ENCODE results near the gene TAF10.
A peak's percentile ranks its signal among the peaks of the same experiment; 100 is the strongest.

The TAF10 gene

DNA sequence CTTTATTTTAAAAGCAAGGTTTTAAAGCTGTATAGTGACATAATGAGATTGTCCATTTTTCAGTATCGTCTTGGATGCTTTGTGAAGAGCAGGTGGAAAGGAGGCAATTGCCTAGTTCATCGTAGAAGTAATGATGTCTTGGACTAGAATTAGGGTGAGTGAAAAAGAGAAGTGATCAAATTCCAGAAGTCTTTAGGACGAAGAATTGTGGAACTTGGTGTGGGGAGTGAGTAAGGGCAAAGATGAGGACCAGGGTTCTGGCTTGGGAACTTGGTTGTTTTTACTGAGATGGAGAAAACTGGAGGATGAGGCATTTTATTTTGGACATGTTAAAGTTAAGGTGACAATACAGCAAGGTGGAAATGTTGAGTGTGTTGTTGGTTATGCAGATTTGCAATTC lies 7.2 kb downstream of the TAF10 start:
- Histone ChIP-seq H3K27ac (ENCODE audit: low read depth, low read length, severe bottlenecking) (peak overlapping the region; percentile 87), H3K4me3 (ENCODE audit: extremely low read depth, insufficient read depth, low read length, poor library complexity, severe bottlenecking) (peak overlapping the region; percentile 97), H3K36me3 (ENCODE audit: control insufficient read depth, insufficient read depth, low read length) (peaks cover 66% of the 10 kb centered on the region), H3K4me1 (ENCODE audit: control insufficient read depth, insufficient read depth, low read length, poor library complexity, severe bottlenecking) (peaks cover 40% of the 10 kb centered on the region), H3K9me3 (ENCODE audit: control insufficient read depth, low read length) (no peaks in the 10 kb centered on the region)
- WGBS, 2 experiments (ENCODE audit: insufficient coverage in 2 of 2), result 59 to 63% methylated on average over 3 of the region's 3 CpGs

DNA sequence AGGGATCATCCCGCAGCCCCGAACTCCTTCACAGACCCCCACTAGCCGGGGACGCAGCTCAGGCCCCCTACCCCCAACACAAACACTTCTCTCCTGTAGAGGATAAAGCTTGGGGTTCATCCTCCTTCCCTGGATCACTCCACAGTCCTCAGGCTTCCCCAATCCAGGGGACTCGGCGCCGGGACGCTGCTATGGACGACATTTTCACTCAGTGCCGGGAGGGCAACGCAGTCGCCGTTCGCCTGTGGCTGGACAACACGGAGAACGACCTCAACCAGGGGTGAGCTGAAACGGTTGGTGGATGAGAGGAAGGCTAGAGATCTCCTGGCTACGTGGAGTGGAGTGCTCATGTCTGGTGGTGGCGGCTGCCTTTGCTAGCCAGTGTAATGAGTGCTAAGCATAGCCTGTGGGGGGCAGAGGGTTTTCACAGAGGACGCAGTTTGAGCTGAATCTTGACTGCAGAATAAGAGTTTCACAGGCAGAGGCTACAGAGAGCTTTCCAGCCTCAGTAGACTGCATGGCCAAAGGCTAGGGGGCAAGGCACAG lies 7.9 kb downstream of the TAF10 start:
- Histone ChIP-seq H3K27ac (ENCODE audit: low read depth, low read length, severe bottlenecking) (peak overlapping the region; percentile 87), H3K4me3 (ENCODE audit: extremely low read depth, insufficient read depth, low read length, poor library complexity, severe bottlenecking) (peak overlapping the region; percentile 97), H3K4me1 (ENCODE audit: control insufficient read depth, insufficient read depth, low read length, poor library complexity, severe bottlenecking) (peaks cover 40% of the 10 kb centered on the region), H3K9me3 (ENCODE audit: control insufficient read depth, low read length) (no peaks in the 10 kb centered on the region), H3K36me3 (ENCODE audit: control insufficient read depth, insufficient read depth, low read length) (peaks cover 66% of the 10 kb centered on the region)
- 0% methylated on average over 12 to 19 of the region's 20 CpGs for WGBS, 2 experiments (ENCODE audit: insufficient coverage in 2 of 2)

DNA sequence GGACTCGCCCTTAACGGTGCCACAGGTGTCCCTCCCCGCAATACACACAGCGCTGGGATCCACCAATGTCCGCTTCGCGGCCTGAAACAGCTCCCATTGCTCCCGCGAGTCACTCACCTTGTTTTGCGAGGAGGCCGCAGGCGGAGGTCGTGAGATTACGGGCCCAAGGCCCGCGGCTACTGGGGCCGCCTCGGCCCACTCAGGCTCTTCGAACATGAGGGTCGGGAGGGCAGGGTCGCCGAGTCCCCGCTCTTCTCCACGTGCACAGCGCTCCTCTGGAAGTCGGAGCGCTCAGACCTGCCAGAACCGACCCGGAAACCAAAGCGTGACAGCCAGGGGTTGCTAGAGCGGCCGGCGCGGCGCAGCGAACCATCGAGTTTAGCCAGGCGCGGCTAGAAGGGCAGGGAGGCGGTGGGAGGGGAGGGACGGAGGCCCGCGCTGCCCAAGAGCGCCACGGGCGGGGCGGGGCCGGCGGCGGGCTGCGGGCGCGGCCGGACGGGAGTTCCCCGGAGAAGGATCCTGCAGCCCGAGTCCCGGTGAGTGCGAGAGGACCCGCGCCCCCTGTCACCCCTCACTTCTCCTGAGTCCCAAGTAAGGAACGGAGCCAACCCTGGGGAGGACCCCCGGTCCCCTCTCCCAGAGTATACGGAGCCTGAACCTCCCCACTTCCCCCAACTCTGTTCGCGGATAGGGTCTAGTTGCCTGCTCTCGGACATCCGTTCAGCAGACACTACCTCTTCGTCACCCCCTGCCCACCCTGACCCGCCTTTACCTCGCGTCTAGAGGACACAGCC lies 8.5 kb downstream of the TAF10 start, which contains the start of the genes ILK and RRP8:
Gene ILK, plus strand, starts transcription at position 488 of the 794 bp plus-strand sequence. CDS start 498 bp downstream, outside the sequence.
Gene RRP8, minus strand, starts transcription at position 330 of the 794 bp plus-strand sequence. Its CDS starts 114 bp downstream, at position 216.
- peaks cover 66% of the 10 kb centered on the region for H3K36me3 ChIP-seq (ENCODE audit: control insufficient read depth, insufficient read depth, low read length)
- WGBS, 2 experiments (ENCODE audit: insufficient coverage in 2 of 2), result 0 to 1% methylated on average over 50 to 53 of the region's 72 CpGs
- H3K9me3 ChIP-seq (ENCODE audit: control insufficient read depth, low read length), result no peaks in the 10 kb centered on the region
- peaks cover 33% of the 10 kb centered on the region for H3K4me1 ChIP-seq (ENCODE audit: control insufficient read depth, insufficient read depth, low read length, poor library complexity, severe bottlenecking)
- H3K27ac ChIP-seq (ENCODE audit: low read depth, low read length, severe bottlenecking), result peak within 1 kb of the TSS; percentile 87
- H3K4me3 ChIP-seq (ENCODE audit: extremely low read depth, insufficient read depth, low read length, poor library complexity, severe bottlenecking), result peak within 1 kb of the TSS; percentile 97

DNA sequence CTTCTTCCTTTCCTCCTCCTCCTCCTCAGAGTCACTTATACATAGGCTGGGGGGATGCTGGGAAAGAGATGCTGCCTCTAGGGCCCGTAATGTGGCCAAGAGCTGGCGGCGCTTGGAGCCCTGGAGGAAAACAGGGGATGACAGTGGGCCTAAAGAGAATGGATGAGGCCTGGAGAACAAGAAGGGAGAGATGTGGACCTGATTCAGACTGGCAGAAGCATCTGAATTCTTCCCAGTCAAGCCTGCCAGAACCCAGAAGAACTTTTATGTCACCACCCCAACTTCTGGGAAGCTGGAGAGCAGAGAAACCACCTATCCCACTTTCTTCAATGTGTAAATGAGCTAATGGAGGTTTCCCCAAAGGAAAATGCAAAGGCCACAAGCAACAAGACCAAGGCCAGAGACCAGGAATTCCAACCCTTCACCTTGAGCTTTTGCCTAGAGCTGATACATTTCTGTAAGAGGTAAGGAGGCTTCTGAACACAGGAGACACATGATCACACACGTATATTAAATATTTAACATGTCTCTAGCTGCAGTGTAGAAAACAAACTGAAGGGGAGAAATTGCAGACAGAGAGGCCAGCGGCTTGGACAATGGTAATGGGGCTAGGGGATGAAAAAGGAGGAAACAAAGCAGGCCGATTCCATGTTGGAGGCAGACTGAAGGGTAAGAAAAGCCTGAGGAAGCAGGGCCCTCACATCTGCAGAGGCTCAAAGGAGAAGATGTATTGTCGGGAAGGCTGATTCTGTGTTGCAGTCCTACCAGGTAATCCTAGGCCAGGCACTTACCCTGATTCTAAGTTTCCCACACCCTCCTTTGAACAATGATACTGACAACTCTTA lies 9.7 kb downstream of the TAF10 start:
- Histone ChIP-seq H3K4me1 (ENCODE audit: control insufficient read depth, insufficient read depth, low read length, poor library complexity, severe bottlenecking) (peaks cover 22% of the 10 kb centered on the region), H3K36me3 (ENCODE audit: control insufficient read depth, insufficient read depth, low read length) (peaks cover 62% of the 10 kb centered on the region), H3K27ac (ENCODE audit: low read depth, low read length, severe bottlenecking) (no peak overlapping the region), H3K9me3 (ENCODE audit: control insufficient read depth, low read length) (no peaks in the 10 kb centered on the region), H3K4me3 (ENCODE audit: extremely low read depth, insufficient read depth, low read length, poor library complexity, severe bottlenecking) (peak overlapping the region; percentile 97)
- WGBS, 2 experiments (ENCODE audit: insufficient coverage in 2 of 2), result 86 to 88% methylated on average over 5 of the region's 7 CpGs

DNA sequence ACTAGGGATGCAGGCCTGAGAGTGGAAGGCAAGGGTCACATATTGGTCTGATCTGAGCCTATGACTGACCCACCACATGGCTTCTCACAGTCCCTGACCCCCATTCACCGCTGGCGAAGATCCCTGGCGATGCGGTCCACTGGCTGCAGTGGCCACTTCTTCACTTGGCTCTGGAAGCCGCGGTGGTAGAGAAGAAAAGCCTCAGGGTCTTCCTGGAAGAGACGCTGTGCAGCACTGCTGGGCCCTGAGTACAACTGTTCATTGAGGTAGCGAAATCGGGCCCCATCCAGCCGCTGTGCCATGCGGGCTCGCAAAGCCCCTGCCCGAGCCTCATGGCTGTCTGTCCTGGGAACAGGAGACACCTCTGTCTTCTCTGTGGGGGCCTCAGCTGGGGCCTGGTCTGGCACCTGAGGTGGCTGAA lies 11.0 kb downstream of the TAF10 start:
- H3K4me3 ChIP-seq (ENCODE audit: extremely low read depth, insufficient read depth, low read length, poor library complexity, severe bottlenecking), result no peak overlapping the region
- 96 to 97% methylated on average over 10 to 13 of the region's 13 CpGs for WGBS, 2 experiments (ENCODE audit: insufficient coverage in 2 of 2)
- peaks cover 70% of the 10 kb centered on the region for H3K36me3 ChIP-seq (ENCODE audit: control insufficient read depth, insufficient read depth, low read length)
- no peaks in the 10 kb centered on the region for H3K9me3 ChIP-seq (ENCODE audit: control insufficient read depth, low read length)
- H3K4me1 ChIP-seq (ENCODE audit: control insufficient read depth, insufficient read depth, low read length, poor library complexity, severe bottlenecking), result peaks cover 13% of the 10 kb centered on the region
- no peak overlapping the region for H3K27ac ChIP-seq (ENCODE audit: low read depth, low read length, severe bottlenecking)

DNA sequence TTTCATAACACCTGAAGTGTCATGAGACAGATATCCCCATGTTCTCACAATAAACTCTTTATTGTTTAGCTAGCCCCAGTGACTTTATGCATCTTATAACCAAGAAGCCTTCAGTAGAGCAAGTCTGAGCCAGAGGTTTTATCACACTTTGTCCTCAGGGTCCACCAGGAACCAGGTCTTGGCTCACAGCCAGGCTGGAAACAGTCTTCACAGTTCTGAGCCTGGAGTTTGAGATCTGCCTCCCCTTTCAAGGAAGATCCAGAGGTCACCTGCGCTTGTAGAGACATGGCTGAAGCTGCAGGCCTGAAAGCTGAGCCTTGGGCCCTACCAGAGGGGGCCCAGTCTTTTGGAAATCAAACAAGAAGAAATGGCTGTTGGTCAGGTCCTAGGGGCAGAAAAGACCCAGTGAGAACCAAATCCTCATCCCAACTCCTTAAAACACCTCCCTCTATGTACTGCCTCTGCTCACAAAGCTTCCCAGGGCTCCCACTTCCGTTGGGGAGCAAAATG lies 12.1 kb downstream of the TAF10 start:
- Histone ChIP-seq H3K36me3 (ENCODE audit: control insufficient read depth, insufficient read depth, low read length) (peaks cover 65% of the 10 kb centered on the region), H3K9me3 (ENCODE audit: control insufficient read depth, low read length) (no peaks in the 10 kb centered on the region), H3K4me3 (ENCODE audit: extremely low read depth, insufficient read depth, low read length, poor library complexity, severe bottlenecking) (no peak overlapping the region), H3K4me1 (ENCODE audit: control insufficient read depth, insufficient read depth, low read length, poor library complexity, severe bottlenecking) (peaks cover 6% of the 10 kb centered on the region), H3K27ac (ENCODE audit: low read depth, low read length, severe bottlenecking) (no peak overlapping the region)
- 100% methylated on average over 1 to 2 of the region's 2 CpGs for WGBS, 2 experiments (ENCODE audit: insufficient coverage in 2 of 2)

DNA sequence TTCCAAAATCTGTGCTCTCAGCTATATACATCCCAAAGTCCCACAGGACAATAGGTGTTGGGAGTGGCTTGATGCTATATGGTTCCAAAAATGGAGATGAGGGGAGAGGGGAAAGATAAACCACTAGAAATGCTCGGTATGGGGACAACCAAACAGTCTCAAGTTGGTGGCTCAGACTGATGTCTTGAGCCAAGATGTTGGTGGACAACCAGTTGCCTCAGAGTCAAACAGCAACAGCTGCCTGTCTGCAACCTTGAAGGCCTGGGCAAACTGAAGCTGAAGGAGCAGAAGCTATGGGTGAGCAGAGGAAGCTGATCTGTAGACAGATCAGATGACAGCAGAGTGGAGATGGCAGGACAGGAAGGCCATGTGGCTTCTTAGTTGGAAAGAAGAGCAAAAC lies 12.6 kb downstream of the TAF10 start:
- Histone ChIP-seq H3K4me1 (ENCODE audit: control insufficient read depth, insufficient read depth, low read length, poor library complexity, severe bottlenecking) (peaks cover 6% of the 10 kb centered on the region), H3K4me3 (ENCODE audit: extremely low read depth, insufficient read depth, low read length, poor library complexity, severe bottlenecking) (no peak overlapping the region), H3K36me3 (ENCODE audit: control insufficient read depth, insufficient read depth, low read length) (peaks cover 67% of the 10 kb centered on the region), H3K9me3 (ENCODE audit: control insufficient read depth, low read length) (no peaks in the 10 kb centered on the region), H3K27ac (ENCODE audit: low read depth, low read length, severe bottlenecking) (no peak overlapping the region)
- WGBS, 2 experiments (ENCODE audit: insufficient coverage in 2 of 2), result 92 to 100% methylated on average over 1 of the region's 1 CpG

DNA sequence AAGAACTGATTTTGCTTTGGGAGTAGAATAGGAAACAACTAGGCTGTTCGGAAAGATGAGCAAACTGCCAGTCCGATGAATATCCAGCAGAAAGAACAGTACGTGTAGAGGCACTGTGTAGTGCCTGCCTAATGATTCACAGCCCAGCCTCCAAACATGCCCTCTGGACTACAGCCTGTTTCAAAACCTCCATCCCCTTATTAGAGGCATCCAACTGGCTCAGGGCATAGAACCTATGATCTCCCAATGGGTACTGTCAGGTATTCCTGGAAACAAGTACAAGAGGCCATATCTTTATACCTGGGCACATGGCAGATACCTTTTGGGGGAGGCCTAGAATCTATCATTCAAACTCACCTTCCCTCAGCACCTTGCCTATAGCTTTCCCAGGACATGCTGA lies 13.5 kb downstream of the TAF10 start:
- 90 to 100% methylated on average over 2 to 3 of the region's 3 CpGs for WGBS, 2 experiments (ENCODE audit: insufficient coverage in 2 of 2)
- Histone ChIP-seq H3K27ac (ENCODE audit: low read depth, low read length, severe bottlenecking) (no peak overlapping the region), H3K4me3 (ENCODE audit: extremely low read depth, insufficient read depth, low read length, poor library complexity, severe bottlenecking) (no peak overlapping the region), H3K4me1 (ENCODE audit: control insufficient read depth, insufficient read depth, low read length, poor library complexity, severe bottlenecking) (peaks cover 6% of the 10 kb centered on the region), H3K36me3 (ENCODE audit: control insufficient read depth, insufficient read depth, low read length) (peaks cover 76% of the 10 kb centered on the region), H3K9me3 (ENCODE audit: control insufficient read depth, low read length) (no peaks in the 10 kb centered on the region)

DNA sequence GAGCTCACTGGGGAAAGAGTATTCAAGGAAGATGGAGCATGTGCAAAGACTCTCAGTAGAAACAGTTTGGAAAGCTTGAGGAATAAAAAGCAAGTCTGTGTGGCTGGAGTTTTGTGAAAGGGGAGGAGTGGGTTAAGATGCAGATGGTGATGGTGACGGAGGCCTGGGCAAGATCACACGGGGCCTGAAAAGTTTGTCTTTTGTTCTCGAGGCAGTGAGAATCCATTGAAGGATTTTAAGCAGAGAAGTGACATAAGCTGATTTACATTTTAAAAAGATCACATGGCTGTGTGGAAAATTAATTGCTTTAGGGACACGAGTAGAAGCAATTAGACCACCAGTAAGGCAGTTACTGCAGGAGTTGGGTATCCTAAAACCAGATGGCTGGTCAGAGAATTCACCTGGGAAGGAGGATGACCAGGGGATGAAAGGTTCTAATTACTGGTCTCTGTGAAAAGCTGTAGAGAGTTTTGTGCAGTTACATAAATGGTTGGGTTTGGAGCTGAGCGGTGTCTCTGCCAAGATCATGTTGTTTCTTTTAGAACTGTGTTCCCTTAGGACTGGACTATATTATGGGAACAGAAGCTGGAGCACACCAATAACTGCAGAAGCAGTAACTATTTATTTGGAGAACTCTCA lies 15.7 kb downstream of the TAF10 start:
- Histone ChIP-seq H3K27ac (ENCODE audit: low read depth, low read length, severe bottlenecking) (no peak overlapping the region), H3K4me1 (ENCODE audit: control insufficient read depth, insufficient read depth, low read length, poor library complexity, severe bottlenecking) (no peaks in the 10 kb centered on the region), H3K9me3 (ENCODE audit: control insufficient read depth, low read length) (no peaks in the 10 kb centered on the region), H3K36me3 (ENCODE audit: control insufficient read depth, insufficient read depth, low read length) (peaks cover 84% of the 10 kb centered on the region), H3K4me3 (ENCODE audit: extremely low read depth, insufficient read depth, low read length, poor library complexity, severe bottlenecking) (no peak overlapping the region)
- 91 to 92% methylated on average over 4 to 5 of the region's 5 CpGs for WGBS, 2 experiments (ENCODE audit: insufficient coverage in 2 of 2)

DNA sequence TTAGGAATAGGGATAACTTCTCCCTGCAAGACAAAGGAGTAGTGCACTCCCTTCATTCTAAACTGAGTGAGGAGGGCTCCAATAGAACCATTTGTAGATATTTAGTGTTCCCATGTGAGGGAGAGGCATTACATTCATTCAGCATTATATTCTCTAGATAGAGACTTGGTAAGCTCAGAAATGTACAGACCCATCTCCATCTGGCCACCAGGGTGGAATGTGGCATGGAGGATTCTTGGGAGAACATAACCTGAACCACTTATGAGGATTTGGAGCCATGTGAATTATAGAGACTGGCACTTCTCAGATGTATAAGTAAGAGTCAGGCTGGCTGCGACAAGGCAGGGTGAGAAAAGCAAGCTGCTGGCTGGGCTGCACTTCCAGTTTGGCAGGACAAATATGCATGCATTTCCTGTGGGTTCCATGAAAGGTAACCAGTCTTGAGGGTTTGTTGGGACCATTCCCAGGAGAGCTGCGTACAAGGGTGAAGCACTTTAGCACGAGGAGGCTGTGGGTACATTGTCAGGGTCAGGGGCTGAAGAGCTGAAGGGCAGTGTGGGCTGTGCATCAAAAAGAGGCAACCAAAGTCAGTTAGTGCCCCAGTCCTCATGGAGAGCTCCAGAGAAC lies 17.8 kb downstream of the TAF10 start:
- 93 to 94% methylated on average over 3 of the region's 3 CpGs for WGBS, 2 experiments (ENCODE audit: insufficient coverage in 2 of 2)
- peaks cover 63% of the 10 kb centered on the region for H3K36me3 ChIP-seq (ENCODE audit: control insufficient read depth, insufficient read depth, low read length)

More for the DNA sequence above, 17.8 kb downstream of the TAF10 start:
- Histone ChIP-seq H3K4me3 (ENCODE audit: extremely low read depth, insufficient read depth, low read length, poor library complexity, severe bottlenecking) (no peak overlapping the region), H3K4me1 (ENCODE audit: control insufficient read depth, insufficient read depth, low read length, poor library complexity, severe bottlenecking) (no peaks in the 10 kb centered on the region), H3K27ac (ENCODE audit: low read depth, low read length, severe bottlenecking) (no peak overlapping the region), H3K9me3 (ENCODE audit: control insufficient read depth, low read length) (no peaks in the 10 kb centered on the region)

All from mesodermal cell (in vitro differentiated cells).